DMS153 treated with DMSO at 0.1 percent for 48 hours (cell line): ENCODE data around the gene GALNT1.
"Not testable (repeated sequence)": the region's sequence is repeated elsewhere in the genome, so short reads cannot be mapped to it uniquely, and the experiment has no call there.

ENCODE experiments used
- DNase-seq: peaks from one replicate; lab custom pipeline; 2025; ENCODE audit not compliant: unreplicated experiment; lab: John Stamatoyannopoulos, UW

The GALNT1 gene

GRCh38 chr18:35581546-35581897 is at the start of gene GALNT1:
GALNT1 (plus strand) TSS chr18:35581740; CDS start chr18:35654663, 72,923 bp downstream.
- no peak for DNase-seq

- no peak for DNase-seq
Observed at GRCh38 chr18:35533916-35534405, 47.6 kb upstream of the GALNT1 start.

- no peak for DNase-seq
Observed at GRCh38 chr18:35535297-35535696, 46.2 kb upstream of the GALNT1 start.

GRCh38 chr18:35542356-35542755 is 39.2 kb upstream of the GALNT1 start:
- no peak for DNase-seq

GRCh38 chr18:35547008-35547605 is 34.4 kb upstream of the GALNT1 start:
- DNase-seq: no peak

- no peak for DNase-seq
Observed at GRCh38 chr18:35549564-35549963, 32.0 kb upstream of the GALNT1 start.

GRCh38 chr18:35553300-35553699 is 28.2 kb upstream of the GALNT1 start:
- no peak for DNase-seq

- DNase-seq: not testable (repeated sequence)
Observed at GRCh38 chr18:35555538-35555937, 26.0 kb upstream of the GALNT1 start.

GRCh38 chr18:35559867-35560266 is 21.7 kb upstream of the GALNT1 start:
- no peak for DNase-seq

GRCh38 chr18:35564795-35565453 is 16.6 kb upstream of the GALNT1 start:
- no peak for DNase-seq

GRCh38 chr18:35566019-35566418 is 15.5 kb upstream of the GALNT1 start:
- DNase-seq: no peak

GRCh38 chr18:35570182-35570581 is 11.4 kb upstream of the GALNT1 start:
- no peak for DNase-seq

- no peak for DNase-seq
Observed at GRCh38 chr18:35571138-35571537, 10.4 kb upstream of the GALNT1 start.

- DNase-seq: no peak
Observed at GRCh38 chr18:35572644-35573043, 8.9 kb upstream of the GALNT1 start.

- no peak for DNase-seq
Observed at GRCh38 chr18:35573531-35573930, 8.0 kb upstream of the GALNT1 start.

GRCh38 chr18:35576240-35576845 is 5.2 kb upstream of the GALNT1 start:
- not testable (repeated sequence) for DNase-seq

- DNase-seq: no peak
Observed at GRCh38 chr18:35577045-35577848, 4.3 kb upstream of the GALNT1 start.

- no peak for DNase-seq
Observed at GRCh38 chr18:35578481-35578880, 3.1 kb upstream of the GALNT1 start.

- no peak for DNase-seq
Observed at GRCh38 chr18:35578936-35579335, 2.6 kb upstream of the GALNT1 start.

- DNase-seq: no peak
Observed at GRCh38 chr18:35580701-35581539, 620 bp upstream of the GALNT1 start.
